ENCODE results near the gene LARGE1. TPM values are rescaled to one million over a fixed set of nuclear protein-coding genes. Genes with fewer than 3 reads are reported as not detected.

The LARGE1 gene
- total and polyA plus RNA-seq, 2 of the 8 experiments (the other 6 are each of a cell fraction or from before 2014, with no cell fraction given) = 43.7 to 83.0 TPM

- ChIA-PET POLR2A (ENCODE audit: partially characterized antibody) (interaction anchor here (1.1 kb wide), 1 partner anchor 33 kb away, joined by 3 read pairs; no protein-coding TSS in a partner anchor), CTCF (ENCODE audit: partially characterized antibody) (interaction anchor here (1.6 kb wide), 1 partner anchor 11 kb away, joined by 3 read pairs; no protein-coding TSS in a partner anchor)
- TF ChIP-seq KDM5A (IDR thresholded peaks at IDR 0.05; ENCODE audit: low read length) = no peak
- no peak for TF ChIP-seq TBP (IDR thresholded peaks at IDR 0.05; ENCODE audit: low read depth, low read length)
- TF ChIP-seq SAP30 (IDR thresholded peaks at IDR 0.05; ENCODE audit: insufficient read depth, insufficient replicate concordance, low read length) = no peak
- TF ChIP-seq POLR2A (IDR thresholded peaks at IDR 0.05; ENCODE audit: control extremely low read depth in 1 of 2, low read depth in 2 of 2, low read length in 2 of 2) = no peak
- no peak for TF ChIP-seq BRCA1 (IDR thresholded peaks at IDR 0.05; ENCODE audit: low read depth, low read length)
- TF ChIP-seq POU5F1 (IDR thresholded peaks at IDR 0.05; ENCODE audit: low read depth, low read length) = no peak
- TF ChIP-seq HDAC6 (IDR thresholded peaks at IDR 0.05; ENCODE audit: low read depth, low read length) = no peak
- Histone ChIP-seq H3K79me1 (ENCODE audit: low read depth, low read length) (peaks cover 30% of the 10 kb centered on the region), H3K18ac (ENCODE audit: extremely low read depth, low read length) (no peak overlapping the region), H3K23me2 (ENCODE audit: low read depth, low read length) (no peaks in the 10 kb centered on the region; the same call in 1 of the 2 replicates), H2BK120ac (replicated peaks; ENCODE audit: low read depth, low read length) (no peak overlapping the region), H3K9ac (replicated peaks in 1 of 4; ENCODE audit: extremely low read depth in 1 of 4, low read depth in 3 of 4, low read length in 3 of 4) (no peak overlapping the region), H2BK15ac (ENCODE audit: low read length) (no peak overlapping the region), H3K27me3 (replicated peaks in 1 of 4; ENCODE audit: control insufficient read depth in 3 of 4, extremely low read depth in 1 of 4, insufficient read depth in 3 of 4, low read length in 3 of 4) (no peaks in the 10 kb centered on the region), H4K5ac (ENCODE audit: insufficient read length, low read depth, low read length) (no peak overlapping the region), H3K4ac (replicated peaks; ENCODE audit: insufficient read length, low read depth, low read length) (no peak overlapping the region), H3K56ac (replicated peaks; ENCODE audit: insufficient read length, low read depth, low read length) (no peak overlapping the region), H4K91ac (replicated peaks; ENCODE audit: insufficient read length, low read length) (no peak overlapping the region), H2AK5ac (ENCODE audit: low read depth, low read length) (no peak overlapping the region), H2BK5ac (ENCODE audit: low read depth, low read length) (no peak overlapping the region), H3K36me3 (ENCODE audit: control insufficient read depth in 2 of 4, insufficient read depth in 4 of 4, low read length in 3 of 4) (no peaks in the 10 kb centered on the region; a peak in 1 of 8 replicates), H3K27ac (ENCODE audit: low read depth, low read length) (no peak overlapping the region), H3K4me2 (ENCODE audit: insufficient read depth in 1 of 2, low read depth in 2 of 2, low read length in 2 of 2) (no peak overlapping the region), H2AFZ (ENCODE audit: low read length) (no peak overlapping the region), H3K23ac (ENCODE audit: insufficient read length) (no peak overlapping the region), H4K8ac (ENCODE audit: extremely low read depth, insufficient read depth, low read length) (no peak overlapping the region), H2BK20ac (ENCODE audit: low read length) (no peak overlapping the region), H4K20me1 (replicated peaks in 1 of 2; ENCODE audit: control insufficient read depth in 1 of 2, insufficient read depth in 2 of 2, low read length in 2 of 2) (peaks cover 14 to 25% of the 10 kb centered on the region in 2 experiments), H3K9me3 (ENCODE audit: insufficient read depth in 2 of 2, low read depth in 1 of 2, low read length in 1 of 2) (no peaks in the 10 kb centered on the region), H3K14ac (ENCODE audit: insufficient read length) (no peak overlapping the region), H3K79me2 (ENCODE audit: control insufficient read depth in 1 of 2, insufficient read depth in 2 of 2, low read length in 2 of 2) (peaks cover 28 to 99% of the 10 kb centered on the region in 2 experiments), H3K4me3 (ENCODE audit: extremely low read depth in 1 of 4, insufficient read depth in 2 of 4, low read depth in 3 of 4, low read length in 4 of 4) (no peak overlapping the region), H3K4me1 (replicated peaks in 1 of 4; ENCODE audit: control insufficient read depth in 3 of 4, insufficient read depth in 4 of 4, low read length in 3 of 4) (peaks cover 0 to 20% (median 8%) of the 10 kb centered on the region in 4 experiments; a peak in 5 of 7 replicates), H2BK12ac (ENCODE audit: low read depth, low read length) (no peak overlapping the region)
- FAIRE-seq (no peak), DNase-seq (ENCODE audit: low read depth in 1 of 2, low spot score in 2 of 2) (no peak)
- 81% methylated on average over 7 of the region's 7 CpGs; no CpG with 5 or more reads in 1 of the 2 experiments for WGBS, 2 experiments (ENCODE audit: extremely low coverage in 1 of 2, insufficient coverage in 1 of 2, insufficient read length in 1 of 2, insufficient replicate concordance in 2 of 2, low coverage in 1 of 2, low lambda C conversion rate in 2 of 2, missing lambda C conversion rate in 1 of 2)
Measured at GRCh38 chr22:33864723-33865130, 55.5 kb downstream of the LARGE1 start.
